HG02798 (cell line): ENCODE measurements around the gene SIM1.
A peak's percentile ranks its signal among the peaks of the same experiment; 100 is the strongest.
"Not testable (repeated sequence)": the region's sequence is repeated elsewhere in the genome, so short reads cannot be mapped to it uniquely, and the experiment has no call there.

Source experiments
- ATAC-seq: cut with Tn5 transposase; IDR thresholded peaks from one replicate; pipeline ENCODE4 v1.9.1; 2021; ENCODE audit warnings: mild to moderate bottlenecking; ENCODE audit not compliant: unreplicated experiment, poor library complexity

The SIM1 gene

DNA sequence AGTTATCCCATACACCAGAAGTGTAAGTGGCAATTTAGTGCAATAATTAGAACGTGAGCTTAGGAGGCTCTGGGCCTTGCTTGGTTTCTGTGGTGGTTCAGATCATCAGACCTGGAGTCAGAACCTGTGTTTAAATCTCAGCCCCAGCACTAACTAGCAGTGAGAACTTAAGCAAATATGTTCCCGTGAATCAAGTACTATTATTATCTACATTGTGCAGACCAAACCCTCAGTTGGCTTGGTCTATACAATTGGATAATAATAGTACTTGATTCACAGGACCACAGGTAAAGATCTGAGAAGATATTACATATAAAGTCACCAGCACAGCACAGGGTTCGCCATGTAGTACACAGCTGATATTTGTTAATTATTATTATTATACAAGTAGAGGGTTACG, 93.1 kb downstream of the SIM1 start:
- no peak for ATAC-seq

DNA sequence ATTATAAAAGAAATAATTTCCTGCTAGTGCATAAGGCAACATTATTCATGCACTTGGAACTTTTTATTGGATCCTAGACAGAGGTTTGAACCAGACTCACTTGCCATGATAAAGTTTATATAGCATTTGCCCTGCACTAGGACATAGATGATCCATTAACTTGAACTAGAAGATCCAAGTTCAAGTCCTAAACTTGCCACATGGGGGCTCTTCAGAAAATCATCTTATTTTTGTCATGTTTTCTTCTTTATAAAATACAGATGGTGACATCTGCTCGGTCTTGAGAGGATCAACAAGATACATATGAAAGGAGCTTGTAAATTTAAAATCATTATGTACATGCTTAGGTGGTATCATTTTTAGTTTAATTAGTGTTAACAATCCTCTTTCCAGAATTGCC, 94.5 kb downstream of the SIM1 start:
- ATAC-seq = no peak

DNA sequence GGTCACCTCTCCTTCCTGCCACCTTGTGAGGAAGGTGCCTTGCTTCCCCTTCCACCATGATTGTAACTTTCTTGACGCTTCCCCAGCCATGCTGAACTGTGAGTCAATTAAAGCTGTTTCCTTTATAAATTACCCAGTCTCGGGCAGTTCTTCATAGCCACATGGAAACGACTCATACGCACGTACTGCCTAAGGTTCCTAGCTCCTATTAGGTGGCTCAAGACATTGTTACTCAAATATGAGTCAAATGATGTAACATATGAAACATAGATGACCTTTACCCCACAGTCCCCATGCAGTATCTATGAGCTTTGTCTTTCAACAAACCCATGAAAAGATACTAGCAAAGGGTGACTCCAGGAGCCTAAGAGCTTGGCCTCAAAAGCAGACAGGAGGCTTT, 98.3 kb downstream of the SIM1 start:
- ATAC-seq = no peak

DNA sequence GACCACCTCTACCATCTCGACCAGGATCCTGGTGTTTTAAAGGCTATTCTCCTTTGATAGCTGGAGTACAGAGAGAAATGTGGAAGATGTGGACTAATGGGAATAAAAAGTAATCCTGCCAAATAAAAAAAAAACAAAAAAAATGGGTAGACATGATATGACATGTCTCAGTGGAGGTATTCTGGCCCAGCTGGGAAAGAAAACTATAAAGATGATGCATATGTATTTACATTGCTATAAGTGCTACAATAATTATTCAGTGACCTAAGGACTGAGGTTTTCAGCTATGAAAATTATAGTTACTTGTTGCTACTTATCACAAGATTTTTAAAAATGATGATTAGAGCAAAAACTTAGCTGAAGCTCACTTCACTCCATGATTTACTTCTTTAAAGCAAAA, 101.1 kb downstream of the SIM1 start:
- no peak for ATAC-seq

DNA sequence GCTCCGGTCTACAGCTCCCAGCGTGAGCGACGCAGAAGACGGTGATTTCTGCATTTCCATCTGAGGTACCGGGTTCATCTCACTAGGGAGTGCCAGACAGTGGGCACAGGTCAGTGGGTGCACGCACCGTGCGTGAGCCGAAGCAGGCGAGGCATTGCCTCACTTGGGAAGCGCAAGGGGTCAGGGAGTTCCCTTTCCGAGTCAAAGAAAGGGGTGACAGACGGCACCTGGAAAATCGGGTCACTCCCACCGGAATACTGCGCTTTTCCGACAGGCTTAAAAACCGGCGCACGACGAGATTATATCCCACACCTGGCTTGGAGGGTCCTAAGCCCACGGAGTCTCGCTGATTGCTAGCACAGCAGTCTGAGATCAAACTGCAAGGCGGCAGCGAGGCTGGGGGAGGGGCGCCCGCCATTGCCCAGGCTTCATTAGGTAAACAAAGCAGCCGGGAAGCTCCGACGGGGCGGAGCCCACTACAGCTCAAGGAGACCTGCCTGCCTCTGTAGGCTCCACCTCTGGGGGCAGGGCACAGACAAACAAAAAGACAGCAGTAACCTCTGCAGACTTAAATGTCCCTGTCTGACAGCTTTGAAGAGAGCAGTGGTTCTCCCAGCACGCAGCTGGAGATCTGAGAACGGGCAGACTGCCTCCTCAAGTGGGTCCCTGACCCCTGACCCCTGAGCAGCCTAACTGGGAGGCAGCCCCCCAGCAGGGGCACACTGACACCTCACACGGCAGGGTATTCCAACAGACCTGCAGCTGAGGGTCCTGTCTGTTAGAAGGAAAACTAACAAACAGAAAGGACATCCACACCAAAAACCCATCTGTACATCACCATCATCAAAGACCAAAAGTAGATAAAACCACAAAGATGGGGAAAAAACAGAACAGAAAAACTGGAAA, 109.7 kb downstream of the SIM1 start:
- ATAC-seq = not testable (repeated sequence)

DNA sequence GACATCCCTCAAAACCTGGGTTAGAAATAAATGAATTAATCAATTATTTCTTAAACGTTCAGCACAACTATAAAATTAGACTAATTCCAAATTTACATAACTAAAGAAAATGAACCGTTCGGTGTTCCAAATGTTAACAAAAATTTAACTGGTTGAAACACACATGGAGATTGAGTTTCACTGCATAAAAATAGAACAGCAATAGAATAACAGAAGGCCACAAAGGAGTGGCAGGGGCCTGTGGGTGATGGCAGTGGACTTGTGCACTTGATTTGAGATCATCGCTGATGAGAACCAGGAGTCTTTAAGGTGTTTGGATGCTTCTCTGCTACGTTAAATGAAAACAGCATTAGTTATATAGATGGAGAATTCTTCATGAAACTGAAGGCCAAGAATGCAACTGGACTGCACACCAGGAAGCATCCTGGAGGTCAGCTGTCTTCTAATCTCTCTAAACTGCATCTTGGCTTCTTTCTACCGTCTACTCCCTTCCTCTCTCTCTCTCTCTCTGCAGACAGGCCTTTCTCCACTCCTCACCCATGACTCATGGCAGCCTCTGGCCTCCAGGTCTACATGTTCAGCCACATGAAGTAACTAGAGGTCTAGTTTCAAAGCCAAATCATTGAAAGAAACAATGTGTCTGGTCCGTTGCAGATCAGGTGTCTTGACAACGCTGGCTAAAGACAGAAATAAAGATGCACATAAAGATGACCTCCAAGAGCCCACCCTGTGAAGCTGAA, 111.3 kb downstream of the SIM1 start:
- ATAC-seq = no peak

DNA sequence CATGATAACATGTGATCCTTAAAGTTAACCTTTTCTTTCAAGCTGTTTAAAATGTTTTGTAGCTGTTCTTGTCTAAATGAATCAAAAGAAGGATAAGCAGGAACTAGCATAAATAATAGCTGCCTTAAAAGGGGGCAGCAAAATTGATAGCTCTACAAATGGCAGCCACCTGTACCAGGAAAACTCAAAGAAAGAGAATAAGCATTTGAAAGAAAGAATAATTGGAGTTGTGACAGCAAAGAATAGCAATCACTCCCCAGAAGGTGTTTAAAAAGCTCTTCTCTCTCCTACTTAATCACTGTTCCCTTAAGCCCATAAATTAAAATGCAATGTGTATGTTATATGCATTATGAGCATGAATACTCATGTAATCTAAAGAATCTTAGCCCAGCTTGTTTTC, 114.6 kb downstream of the SIM1 start:
- ATAC-seq = no peak

DNA sequence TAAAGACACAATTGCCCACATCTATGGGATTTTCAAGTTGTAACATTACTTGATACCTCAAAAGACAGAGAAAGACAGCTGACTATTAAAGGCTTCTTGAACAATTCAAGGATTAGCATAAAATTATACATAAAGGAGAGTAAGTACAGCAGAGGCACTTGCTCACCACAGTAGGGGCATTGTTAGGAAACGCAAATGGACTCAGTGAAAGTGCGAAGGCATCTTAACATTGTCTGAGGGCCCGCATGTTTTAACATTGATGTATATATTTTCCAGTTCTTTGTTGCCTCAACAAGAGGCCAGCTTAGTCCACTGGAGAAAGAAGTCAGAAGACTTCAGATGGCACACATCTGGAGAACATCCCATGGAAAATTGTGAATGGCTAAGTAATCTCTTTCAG, 115.4 kb downstream of the SIM1 start:
- no peak for ATAC-seq

DNA sequence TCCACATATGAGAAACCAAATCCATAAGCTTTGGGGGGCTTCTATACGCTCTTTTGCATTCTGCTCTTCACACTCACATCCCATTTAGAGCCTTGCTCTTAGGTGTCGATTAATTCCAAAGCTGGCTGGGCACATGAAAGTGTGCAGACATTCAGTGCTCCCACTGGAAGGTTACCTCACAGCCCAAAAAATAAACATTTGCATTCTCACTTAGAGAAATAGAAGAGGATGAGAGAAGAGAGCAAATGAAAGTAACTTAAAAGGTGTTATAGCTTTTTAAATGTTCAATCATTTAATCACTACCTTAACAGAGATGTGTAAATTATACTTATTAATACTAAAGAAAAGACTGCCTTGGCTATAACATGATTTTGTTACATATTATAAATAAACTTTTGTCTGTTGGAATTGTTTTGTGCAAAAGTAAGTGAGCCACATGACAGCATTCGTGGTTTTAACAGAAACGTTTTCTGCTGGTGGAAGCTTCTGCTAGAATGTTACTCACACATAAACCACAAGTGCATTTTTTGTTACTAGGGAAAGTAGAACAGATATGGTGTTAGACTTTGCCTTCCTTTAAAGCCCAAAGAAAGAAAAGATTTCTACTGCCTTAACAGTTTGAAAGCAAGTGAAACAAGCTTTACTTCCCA, 116.7 kb downstream of the SIM1 start:
- ATAC-seq = peak; percentile 71

DNA sequence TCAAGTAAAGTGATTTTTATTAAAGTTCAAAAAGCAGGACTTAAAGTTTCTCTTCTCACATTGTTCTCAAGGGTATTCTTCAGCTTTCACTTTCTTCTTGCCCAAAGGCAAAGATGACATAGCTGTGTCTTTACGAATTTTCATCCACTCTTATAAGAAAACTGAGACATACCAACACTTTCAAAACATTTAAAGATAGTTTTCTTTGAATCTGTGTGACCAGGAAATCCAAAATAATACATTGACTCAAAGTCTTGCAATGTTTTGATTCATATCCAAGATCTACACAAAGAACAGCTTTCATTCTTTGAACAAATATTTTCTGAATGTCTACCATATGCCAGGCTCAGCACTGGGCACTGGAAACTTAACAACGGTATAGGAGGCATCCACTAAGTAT, 117.9 kb downstream of the SIM1 start:
- ATAC-seq = peak; percentile 46

DNA sequence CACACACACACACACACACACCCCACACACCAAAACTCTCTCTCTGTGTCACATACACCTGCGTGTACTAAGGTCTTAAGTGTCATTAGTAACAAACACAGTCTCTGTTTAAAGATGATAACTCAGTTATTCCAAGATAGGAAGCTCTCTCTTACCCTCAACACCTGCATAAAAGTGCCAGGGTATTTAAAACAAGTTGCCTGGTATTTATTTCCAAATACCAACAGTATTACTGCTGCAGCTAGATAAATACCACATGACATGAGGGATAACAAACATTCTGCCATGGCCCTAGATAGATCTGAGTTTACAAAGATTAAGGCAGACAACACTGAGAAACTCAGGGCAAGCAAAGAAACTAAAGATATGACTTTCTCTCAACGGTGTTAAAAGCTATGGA, 118.5 kb downstream of the SIM1 start:
- no peak for ATAC-seq

DNA sequence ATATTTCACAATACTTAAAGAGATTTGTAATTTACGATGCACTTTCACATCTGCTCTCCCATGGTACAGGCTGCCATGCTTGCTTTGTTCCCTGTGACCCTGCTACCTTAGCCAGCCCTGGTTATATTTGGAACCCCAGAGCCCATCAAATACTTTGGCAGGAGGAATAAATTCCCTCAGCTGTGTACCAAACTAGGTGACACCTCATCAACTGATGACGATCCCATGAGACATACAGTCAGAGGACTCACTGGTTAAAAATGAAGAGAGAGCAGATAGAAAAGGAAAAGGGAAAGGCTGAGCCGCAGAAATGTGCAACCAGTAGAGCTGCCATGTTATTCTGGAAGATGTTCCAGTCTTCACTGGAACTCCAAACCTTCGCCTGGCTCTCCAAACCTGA, 120.0 kb downstream of the SIM1 start:
- no peak for ATAC-seq

DNA sequence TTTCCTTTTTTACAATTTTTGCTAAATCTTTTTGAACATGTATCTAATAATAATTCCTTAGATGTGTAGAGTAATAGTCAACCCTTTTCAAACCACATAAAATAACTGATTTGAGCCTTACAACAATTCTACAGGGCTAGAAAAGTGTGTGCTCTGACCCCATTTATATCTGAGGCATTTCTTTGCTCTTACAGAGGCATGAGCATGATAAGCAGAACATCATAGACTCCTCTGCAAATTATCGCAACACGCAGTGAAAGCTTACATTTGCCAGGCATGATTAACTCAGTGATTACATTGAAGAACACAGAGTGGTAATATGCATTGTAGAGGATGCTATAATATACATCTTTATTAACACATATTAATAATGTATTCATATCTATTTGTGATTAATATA, 120.4 kb downstream of the SIM1 start:
- ATAC-seq = no peak

DNA sequence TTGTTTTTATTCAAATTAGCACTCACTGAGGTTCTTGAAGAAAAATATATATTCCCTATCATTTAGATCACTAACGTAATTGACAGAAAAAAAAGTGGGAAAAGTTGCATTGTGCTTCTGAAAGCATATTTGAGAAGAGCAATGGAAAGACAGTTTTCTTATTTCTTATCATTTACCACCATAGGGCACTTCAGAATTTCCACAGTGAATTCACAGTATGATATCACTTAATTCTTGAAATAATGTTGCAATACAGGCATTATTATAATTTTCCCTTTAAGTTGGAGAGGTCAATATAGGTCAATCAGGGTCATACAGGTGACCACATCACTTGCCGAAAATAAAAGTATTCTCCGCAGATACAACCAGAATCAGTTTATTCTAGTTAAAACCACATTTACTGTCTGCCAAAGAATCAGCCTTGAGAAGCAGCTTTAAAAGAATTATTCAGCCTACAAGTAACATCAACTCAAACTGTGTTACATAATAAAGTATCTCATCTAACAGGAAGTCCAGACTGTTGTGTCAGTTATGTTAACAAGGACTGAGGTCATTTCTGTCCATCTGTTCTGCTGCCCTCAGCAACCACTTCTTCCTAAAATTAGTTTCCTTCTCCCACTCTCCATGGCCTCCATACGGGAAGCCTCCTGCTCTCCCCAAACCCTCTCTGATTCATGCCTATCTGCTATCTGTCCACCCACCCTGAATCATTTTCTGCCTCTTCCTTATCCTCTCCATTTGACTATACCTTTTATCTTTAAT, 121.2 kb downstream of the SIM1 start:
- no peak for ATAC-seq

DNA sequence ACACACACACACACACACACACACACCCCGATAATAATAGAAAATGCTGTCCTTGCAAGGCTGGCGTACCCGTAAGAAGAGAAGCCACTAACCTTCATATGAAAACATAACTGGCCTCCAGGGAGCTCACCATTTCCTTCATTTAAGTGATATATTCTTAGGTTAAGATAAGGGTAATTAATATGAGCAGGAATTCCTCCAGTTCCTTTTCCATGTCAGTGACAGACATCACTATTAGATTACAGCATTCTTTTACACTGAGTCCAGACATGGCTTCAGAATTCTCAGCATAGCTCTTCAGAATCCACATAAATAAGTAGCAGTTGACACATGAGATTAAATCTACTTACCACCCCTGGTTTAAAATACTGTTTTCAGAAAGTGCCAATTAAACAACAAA, 121.9 kb downstream of the SIM1 start:
- no peak for ATAC-seq

DNA sequence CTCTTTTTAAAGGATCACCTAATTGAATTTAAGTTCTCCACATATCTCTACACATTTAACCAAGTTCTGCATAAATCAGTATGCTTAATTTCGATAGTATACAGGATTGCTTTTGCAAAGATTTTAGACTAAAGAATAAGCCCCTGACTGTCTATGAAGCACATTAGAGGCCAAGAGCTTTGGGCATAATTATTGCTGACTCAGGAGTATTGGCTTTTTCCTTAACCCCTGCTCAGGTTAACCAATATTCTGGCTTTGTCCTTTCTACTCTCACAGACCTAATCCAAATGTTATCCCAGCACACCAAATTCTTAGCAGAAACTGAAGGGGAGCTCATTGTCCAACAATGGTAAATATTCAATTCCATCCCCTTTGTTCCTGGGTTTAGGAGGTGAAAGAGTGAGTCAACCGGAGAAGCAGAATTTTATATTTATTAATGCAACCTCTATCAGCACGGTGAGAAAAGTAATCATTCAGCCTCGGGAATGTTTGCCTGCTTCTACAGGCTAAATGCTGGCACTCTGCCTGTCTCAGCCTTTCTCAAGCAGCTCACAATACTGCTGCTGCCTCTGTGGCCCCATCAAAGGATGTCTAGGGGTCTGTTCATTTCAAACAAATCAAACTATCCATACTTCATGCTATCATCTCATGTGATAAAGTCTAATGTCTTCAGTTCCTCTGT, 125.0 kb downstream of the SIM1 start:
- no peak for ATAC-seq

DNA sequence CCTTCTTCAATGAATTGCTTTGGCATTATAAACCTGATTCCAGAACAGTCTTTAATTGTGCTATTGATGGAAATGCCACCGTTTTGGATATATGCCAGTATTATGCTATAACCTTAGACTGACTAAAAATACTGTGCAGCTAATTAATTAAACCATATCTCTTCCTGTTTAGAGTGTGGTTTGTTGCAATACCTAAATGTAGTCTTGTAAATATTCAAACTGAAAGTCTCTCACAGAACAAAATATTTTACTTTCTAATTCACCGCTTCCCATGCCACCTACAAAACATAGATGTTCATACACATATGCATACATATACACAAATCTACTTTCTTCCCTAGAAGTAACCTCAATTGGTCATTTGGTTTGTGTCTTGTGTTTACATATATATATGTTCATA, 126.6 kb downstream of the SIM1 start:
- ATAC-seq = no peak

DNA sequence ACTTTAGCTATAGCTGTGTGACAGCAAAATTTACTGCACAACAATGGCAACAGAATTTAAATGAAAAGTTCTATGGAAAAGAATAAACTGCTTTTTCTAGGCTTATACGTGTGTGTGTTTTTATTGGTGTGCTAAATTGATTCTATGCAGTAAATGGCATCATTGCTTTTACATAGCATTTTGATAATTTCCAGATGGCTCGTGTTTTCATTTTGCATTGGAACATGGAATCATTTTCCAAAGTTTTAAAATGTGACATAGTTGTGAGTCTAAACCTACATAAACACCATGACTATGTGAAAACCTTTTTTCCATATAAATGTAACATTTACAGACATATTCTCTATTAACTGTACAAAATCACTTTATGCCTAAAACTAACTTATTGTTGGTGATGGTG, 127.8 kb downstream of the SIM1 start:
- no peak for ATAC-seq

DNA sequence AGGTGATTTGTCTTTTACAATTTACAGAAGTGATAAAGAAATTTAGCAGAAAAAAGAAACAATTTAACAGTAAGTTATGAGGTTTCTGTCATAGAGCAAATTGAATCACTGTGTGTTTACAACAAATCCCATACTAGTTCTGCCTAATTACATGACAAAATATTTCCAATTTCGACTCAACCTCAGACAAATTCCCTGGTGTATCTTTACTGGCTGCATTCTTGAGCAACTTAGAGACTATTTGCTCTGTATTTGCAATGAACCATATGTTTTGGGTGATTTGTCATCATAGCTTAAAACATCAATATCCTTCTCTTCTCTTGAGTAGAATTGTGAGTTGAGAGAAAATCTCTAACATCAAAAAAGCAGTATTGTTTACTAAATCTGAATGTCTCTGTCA, 128.7 kb downstream of the SIM1 start:
- ATAC-seq = no peak
